Activated CD4-positive, alpha-beta T cell treated with anti-CD3 and anti-CD28 coated beads, Interleukin-2, Interleukin-6, amounts not matched to agents 100 ng/mL and 50 ng/mL, durations not matched to agents 16 hours and 8 hours (primary cell): ENCODE measurements around the gene AAK1.
"Not testable (repeated sequence)": the region's sequence is repeated elsewhere in the genome, so short reads cannot be mapped to it uniquely, and the experiment has no call there.

Experiments
- DNase-seq: peaks from one replicate; pipeline ENCODE4 v3.0.0-alpha.2; 2020

The AAK1 gene

GRCh38 chr2:69594341-69594740, 49.2 kb downstream of the AAK1 start:
- DNase-seq, result no peak

- DNase-seq, result no peak
Measured at GRCh38 chr2:69592511-69592910, 51.0 kb downstream of the AAK1 start.

GRCh38 chr2:69589973-69590652, 53.4 kb downstream of the AAK1 start:
- no peak for DNase-seq

- DNase-seq, result no peak
Measured at GRCh38 chr2:69588945-69589344, 54.6 kb downstream of the AAK1 start.

DNA sequence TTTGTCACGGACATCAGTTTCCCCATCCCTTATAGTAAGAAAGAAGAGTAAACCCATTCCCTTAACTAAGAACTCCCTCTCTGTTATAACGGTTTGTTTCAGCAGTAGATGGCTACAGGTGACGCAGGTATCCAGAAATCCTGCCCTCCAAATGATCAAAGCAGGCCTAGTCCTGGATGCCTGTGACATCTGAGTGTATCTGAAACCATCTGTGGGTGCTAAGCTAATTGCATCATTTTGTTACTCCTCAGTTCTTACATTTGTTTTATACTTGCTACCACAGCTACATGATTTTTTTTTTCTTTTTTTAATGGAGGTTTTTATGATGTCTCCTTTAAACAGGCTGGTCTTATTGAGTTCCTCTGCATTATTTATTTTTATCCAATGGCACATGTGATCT, 55.1 kb downstream of the AAK1 start:
- DNase-seq, result no peak

GRCh38 chr2:69585855-69586555, 57.5 kb downstream of the AAK1 start:
- DNase-seq, result no peak

GRCh38 chr2:69584127-69584889, 59.2 kb downstream of the AAK1 start:
- peak; percentile 15 for DNase-seq

- no peak for DNase-seq
Measured at GRCh38 chr2:69583321-69583833, 60.2 kb downstream of the AAK1 start.

DNA sequence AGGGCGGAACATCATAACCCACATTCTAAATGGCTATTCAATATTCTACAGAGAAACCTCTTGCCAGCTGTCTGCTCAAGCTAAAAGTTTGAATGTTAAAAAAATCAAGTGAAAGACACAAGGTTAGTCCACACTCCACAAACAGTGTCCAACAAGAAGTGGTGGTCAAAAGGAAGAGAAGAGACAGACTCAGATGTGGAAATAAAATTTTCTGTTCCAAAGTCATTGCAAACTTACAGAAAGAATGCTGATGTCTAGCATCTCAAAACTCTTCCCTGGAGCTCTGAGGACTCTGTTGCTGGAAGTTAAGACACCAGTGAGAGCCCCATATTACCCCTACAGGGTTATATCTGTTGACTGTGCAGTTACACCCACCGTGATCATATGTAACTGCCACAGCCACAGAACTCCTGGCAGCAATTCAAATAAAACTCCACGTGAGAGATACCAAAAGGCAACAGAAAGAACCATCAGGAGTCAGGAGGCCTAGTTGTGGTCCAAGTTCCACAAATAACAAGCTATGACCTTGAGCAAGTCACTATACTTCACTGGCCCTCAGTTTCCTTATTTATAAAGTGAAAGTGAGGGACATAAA, 60.9 kb downstream of the AAK1 start:
- no peak for DNase-seq

- DNase-seq, result no peak
Measured at GRCh38 chr2:69581774-69582581, 61.6 kb downstream of the AAK1 start.

DNA sequence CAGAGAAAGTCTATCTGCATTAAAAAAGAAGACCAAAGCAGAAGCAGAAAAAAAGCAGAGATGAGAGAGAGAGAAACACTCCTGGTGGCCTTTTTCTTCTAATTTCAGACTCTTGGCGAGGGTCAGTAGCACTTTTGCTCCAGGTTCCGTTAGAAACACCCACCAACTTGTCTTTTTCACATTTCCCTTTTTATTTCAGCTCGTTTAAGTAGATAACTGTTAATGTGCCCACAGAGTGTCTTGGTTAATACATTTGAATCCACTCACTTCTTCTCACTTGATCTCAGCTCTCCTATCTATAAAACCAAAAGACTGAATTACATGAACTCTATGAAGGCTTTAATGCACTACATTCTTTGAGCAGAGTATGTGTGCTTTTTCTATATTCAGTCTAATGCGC, 63.1 kb downstream of the AAK1 start:
- DNase-seq, result no peak

GRCh38 chr2:69579536-69579935, 64.0 kb downstream of the AAK1 start:
- DNase-seq, result no peak

- no peak for DNase-seq
Measured at GRCh38 chr2:69578198-69578540, 65.4 kb downstream of the AAK1 start.

DNA sequence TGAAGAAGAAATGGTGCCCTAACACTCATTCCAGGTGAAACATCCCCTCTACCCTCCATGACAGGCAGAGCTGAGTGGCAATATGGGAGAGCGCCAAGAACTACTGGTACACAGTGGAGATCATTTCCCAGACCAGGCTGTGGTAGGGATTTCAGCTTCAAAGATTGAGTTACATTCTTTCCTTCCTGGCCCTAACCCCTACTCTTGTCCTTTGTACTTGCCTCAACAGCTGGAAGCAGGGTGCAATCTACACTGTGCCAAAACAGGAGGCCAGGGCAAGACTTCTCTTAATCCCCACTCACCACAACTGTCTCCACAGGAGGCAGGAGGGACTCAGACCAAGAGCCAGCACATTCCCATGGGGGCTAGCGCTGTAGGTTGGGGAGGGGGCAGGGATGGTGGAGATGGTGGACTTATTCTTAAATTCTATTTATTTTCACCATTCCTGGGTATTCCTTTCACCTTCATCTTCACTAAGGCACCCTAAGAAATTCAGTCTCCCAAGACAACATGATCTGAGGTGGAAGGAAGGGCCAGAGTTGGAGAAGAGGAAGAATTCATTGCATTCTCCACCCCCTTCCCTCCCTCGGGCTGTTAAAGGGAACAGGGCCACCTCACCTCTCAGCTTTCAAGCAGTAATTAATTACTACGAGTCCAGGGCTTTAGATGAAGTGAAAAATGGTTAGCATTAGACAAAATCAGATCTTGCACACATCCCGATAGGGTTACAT, 65.9 kb downstream of the AAK1 start:
- no peak for DNase-seq

GRCh38 chr2:69576880-69577279, 66.7 kb downstream of the AAK1 start:
- DNase-seq, result no peak

DNA sequence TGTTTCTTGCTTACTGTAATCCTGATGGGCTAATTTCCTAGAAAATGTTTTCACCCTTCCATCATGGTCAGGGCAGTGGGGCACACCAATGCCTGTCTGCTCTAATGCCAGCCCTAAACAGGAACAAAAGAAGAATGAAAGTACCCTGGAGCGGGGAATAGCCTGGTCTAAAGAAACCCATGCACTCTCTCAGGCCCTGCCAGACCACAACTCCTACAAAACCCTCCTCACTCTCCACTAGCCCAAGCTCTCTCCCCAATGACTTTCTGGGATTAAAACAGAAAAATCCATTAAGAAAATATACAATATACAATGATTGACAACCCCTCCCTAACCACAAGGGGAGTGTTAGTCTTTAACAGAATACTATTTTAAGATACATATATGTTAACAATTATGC, 67.6 kb downstream of the AAK1 start:
- DNase-seq, result no peak

DNA sequence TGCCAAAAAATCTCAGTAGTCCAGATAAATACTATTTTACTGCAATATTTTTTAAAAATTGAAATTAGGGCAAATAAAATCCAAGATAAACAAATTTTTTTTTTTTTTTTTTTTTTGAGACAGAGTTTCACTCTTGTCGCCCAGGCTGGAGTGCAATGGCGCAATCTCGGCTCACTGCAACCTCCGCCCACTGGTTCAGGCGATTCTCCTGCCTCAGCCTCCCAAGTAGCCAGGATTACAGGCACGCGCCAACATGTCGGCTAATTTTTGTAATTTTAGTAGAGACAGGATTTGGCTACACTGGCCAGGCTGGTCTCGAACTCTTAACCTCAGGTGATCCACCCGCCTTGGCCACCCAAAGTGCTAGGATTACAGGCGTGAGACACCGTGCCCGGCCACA, 68.2 kb downstream of the AAK1 start:
- DNase-seq, result not testable (repeated sequence)

- no peak for DNase-seq
Measured at GRCh38 chr2:69572641-69573040, 70.9 kb downstream of the AAK1 start.

- no peak for DNase-seq
Measured at GRCh38 chr2:69571189-69571588, 72.3 kb downstream of the AAK1 start.

DNA sequence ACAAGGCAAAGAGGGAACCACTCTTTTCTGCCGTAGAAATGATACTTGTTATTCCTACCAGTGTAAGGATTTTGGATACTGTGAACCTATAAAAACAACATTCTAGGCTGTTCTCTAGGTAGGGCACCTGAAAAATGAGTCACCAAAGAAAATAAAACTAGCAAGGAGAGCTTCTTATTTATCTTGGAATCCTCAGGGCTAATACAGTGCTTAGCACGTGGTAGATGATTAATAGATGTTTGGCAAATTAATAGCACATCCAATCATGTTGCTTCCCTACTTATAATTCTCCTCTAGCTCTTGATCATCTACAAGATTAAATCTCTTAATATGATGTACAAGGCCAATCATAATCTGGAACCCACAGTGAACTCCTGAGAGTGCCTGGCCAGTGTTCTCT, 73.1 kb downstream of the AAK1 start:
- no peak for DNase-seq

DNA sequence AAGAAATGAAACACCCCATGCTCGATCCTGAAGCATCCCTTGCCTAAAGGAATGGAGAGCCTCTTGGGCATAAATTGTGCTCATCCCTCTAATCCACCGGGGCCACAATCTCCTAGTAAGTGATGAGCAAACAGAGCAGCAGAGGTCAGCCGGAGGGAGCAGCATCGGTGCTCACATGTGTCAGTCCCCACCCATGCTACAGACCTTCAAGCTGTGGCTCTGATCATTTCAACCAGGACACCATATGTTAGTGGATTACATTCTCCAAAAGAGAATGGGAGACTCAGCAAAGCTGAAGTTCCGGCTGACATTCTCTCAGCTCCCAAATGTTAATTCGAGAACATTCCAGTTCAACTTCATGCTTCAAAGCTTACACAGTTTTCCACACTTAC, 75.6 kb downstream of the AAK1 start:
- DNase-seq, result no peak
